Tibial artery (tissue), 4 donors: ENCODE data around the gene IFRD2.
A peak's percentile ranks its signal among the peaks of the same experiment; 100 is the strongest.

Experiments
- DNase-seq, 2 donors: peaks; one replicate each; pipeline ENCODE4 v3.0.0-alpha.2; 2019
- H3K27ac ChIP-seq, 2 donors: fragments of 200-600 bp; sonication (generic) in 1 of 2; 1 replicate in 1 of 2; 2 replicates in 1 of 2; pipeline ENCODE4 v1.5.1; 2018 to 2019; ENCODE audit warnings: mild to moderate bottlenecking in 1 of 2
- H3K27me3 ChIP-seq, 2 donors: fragments of 200-600 bp; sonication (generic) in 1 of 2; one replicate each; pipeline versions ENCODE4 v1.5.1 to v1.6.0; 2016 to 2019
- H3K36me3 ChIP-seq, 3 donors: fragments of 200-600 bp; sonication (generic) in 2 of 3; one replicate each; pipeline ENCODE4 v1.5.1; 2016 to 2019; ENCODE audit warnings: mild to moderate bottlenecking in 2 of 3
- H3K4me1 ChIP-seq, 4 donors: fragments of 200-600 bp; sonication (generic) in 2 of 4; 1 replicate in 3 of 4; 2 replicates in 1 of 4; pipeline ENCODE4 v1.5.1; 2016 to 2019
- H3K4me3 ChIP-seq, 2 donors: fragments of 200-600 bp; sonication (generic) in 1 of 2; 1 replicate in 1 of 2; 2 replicates in 1 of 2; pipeline ENCODE4 v1.5.1; 2018 to 2019; ENCODE audit warnings: mild to moderate bottlenecking in 2 of 2
- H3K9me3 ChIP-seq, 3 donors: fragments of 200-600 bp; sonication (generic) in 1 of 3; one replicate each; pipeline ENCODE4 v1.5.1; 2016 to 2019
- CTCF ChIP-seq, 2 experiments: fragments of 200-600 bp in 1 of 2; fragments of 450-650 bp in 1 of 2; IDR thresholded peaks; one replicate each; pipeline ENCODE4 v1.5.1; 2017 to 2019; ENCODE audit warnings: antibody characterized with exemption in 2 of 2, mild to moderate bottlenecking in 1 of 2, moderate library complexity in 1 of 2
- intact Hi-C: fragments of 100-400 bp; cut with DNase I; formaldehyde crosslinking; loops from one replicate; pipeline ENCODE4 v1.15.0; 2023; ENCODE audit warnings: low total_unique reads

Gene IFRD2

DNA sequence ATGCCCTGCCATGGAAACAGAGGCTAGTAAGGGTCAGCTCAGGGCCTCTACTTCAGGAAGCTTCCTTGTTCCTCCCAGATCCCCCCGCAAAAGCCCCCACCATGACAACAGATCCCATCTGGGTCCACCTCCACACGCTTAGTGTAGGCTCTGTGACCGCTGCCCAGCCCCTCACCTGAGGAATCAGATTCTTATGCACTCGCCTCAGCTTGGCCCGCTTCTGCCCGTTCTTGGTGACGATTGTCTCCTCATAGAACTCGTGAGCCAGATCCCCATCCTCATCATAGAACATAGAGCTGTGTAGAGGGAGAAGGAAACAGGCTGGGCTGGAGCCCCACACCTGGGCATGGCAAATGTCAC lies 33.9 kb upstream of the IFRD2 start:
- Histone ChIP-seq H3K27me3 (no peaks in the 10 kb centered on the region), H3K27ac (no peak overlapping the region), H3K4me1 (peaks cover 0 to 46% (median 26%) of the 10 kb centered on the region in 4 donors), H3K9me3 (no peaks in the 10 kb centered on the region), H3K4me3 (no peak overlapping the region), H3K36me3 (peaks cover 22 to 43% (median 36%) of the 10 kb centered on the region in 3 donors)
- no peak for TF ChIP-seq CTCF (IDR thresholded peaks at IDR 0.05)
- intact Hi-C loops: no loop called here
- DNase-seq: peak in 1 of 2 donors; percentile 65

GRCh38 chr3:50325497-50326181 lies 33.4 kb upstream of the IFRD2 start:
- no peaks in the 10 kb centered on the region for H3K9me3 ChIP-seq
- H3K27ac ChIP-seq: no peak overlapping the region
- H3K27me3 ChIP-seq: no peaks in the 10 kb centered on the region
- no peak overlapping the region for H3K4me3 ChIP-seq
- peaks cover 0 to 46% (median 26%) of the 10 kb centered on the region in 4 donors for H3K4me1 ChIP-seq
- H3K36me3 ChIP-seq: peaks cover 16 to 38% (median 31%) of the 10 kb centered on the region in 3 donors
- intact Hi-C loops: no loop called here
- peak in 1 of 2 donors; percentile 56 for DNase-seq
- TF ChIP-seq CTCF (IDR thresholded peaks at IDR 0.05): no peak

DNA sequence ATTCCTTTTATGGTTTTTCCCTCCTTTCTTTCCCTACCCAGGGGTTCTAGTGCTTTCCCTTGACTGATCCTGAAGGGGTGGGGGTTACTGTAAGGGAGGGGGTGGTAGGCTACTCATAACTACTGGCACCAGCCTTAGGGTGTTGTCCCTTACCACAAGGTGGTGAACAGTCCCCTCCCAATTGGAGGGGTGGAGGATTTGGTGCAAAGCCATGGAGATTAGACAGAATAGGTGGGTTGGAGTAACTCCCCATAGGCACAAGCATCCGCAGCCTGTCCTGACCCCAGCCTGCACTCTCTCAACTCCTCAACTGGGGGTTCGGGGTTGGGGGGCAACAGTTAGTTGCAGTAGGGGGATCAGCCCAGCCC lies 32.9 kb upstream of the IFRD2 start:
- no peak for TF ChIP-seq CTCF (IDR thresholded peaks at IDR 0.05)
- Histone ChIP-seq H3K9me3 (no peaks in the 10 kb centered on the region), H3K27me3 (no peaks in the 10 kb centered on the region), H3K4me1 (peaks cover 0 to 51% (median 31%) of the 10 kb centered on the region in 4 donors), H3K4me3 (no peak overlapping the region), H3K36me3 (peaks cover 11 to 33% (median 25%) of the 10 kb centered on the region in 3 donors), H3K27ac (no peak overlapping the region)
- no peak for DNase-seq
- intact Hi-C loops: no loop called here

DNA sequence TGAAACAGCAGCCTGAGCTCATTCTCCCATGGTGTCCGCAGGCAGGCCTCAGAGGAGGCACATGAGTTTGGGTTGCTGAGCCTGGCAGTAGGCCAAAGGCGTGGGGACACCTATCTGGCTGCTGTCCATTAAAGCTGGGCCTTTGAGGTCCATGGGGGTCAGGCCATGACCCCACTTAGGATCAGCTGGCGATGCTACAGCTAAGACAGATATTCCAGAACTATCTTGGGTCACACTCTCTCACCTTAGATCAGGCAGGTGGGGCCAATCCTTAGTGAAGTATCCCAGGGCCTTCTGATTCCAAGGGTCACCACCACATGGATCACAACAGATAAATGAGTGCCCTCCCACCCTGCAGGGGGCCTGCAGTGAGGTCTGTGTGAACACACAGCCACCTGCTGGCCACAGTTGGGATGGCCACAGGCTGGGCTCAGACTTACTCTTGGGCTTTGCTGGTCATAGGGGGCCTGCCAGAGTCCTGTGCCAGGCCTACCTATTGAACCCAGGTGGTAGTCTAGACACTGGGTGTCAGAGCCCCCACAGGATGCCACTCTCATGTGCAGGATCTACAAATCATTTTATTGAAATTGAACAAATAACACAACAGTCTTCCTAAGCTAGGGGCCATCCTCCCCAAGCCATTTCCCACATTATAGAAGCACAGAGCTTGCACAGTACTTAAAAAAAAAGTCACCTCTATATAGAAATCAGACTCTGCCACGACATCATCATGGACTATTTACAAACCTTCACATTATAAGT lies 32.3 kb upstream of the IFRD2 start:
- intact Hi-C loops: no loop called here

GRCh38 chr3:50323614-50324199 lies 31.5 kb upstream of the IFRD2 start:
- peak overlapping the region; percentile 26 to 33 for H3K27ac ChIP-seq
- intact Hi-C loops: no loop called here
- H3K4me3 ChIP-seq: no peak overlapping the region
- no peaks in the 10 kb centered on the region for H3K27me3 ChIP-seq
- peaks cover 0 to 63% (median 40%) of the 10 kb centered on the region in 4 donors for H3K4me1 ChIP-seq
- H3K9me3 ChIP-seq: no peaks in the 10 kb centered on the region
- peaks cover 7 to 26% (median 15%) of the 10 kb centered on the region in 3 donors for H3K36me3 ChIP-seq
- no peak for TF ChIP-seq CTCF (IDR thresholded peaks at IDR 0.05)
- peak in 1 of 2 donors; percentile 79 for DNase-seq

More for the DNA sequence above, 32.3 kb upstream of the IFRD2 start:
- Histone ChIP-seq H3K27ac (peak overlapping the region; percentile 26 to 33), H3K4me1 (peaks cover 0 to 56% (median 37%) of the 10 kb centered on the region in 4 donors), H3K9me3 (no peaks in the 10 kb centered on the region), H3K27me3 (no peaks in the 10 kb centered on the region), H3K36me3 (peaks cover 7 to 27% (median 20%) of the 10 kb centered on the region in 3 donors), H3K4me3 (no peak overlapping the region)
- TF ChIP-seq CTCF (IDR thresholded peaks at IDR 0.05): peak; percentile 68 to 70
- DNase-seq: peak; percentile 73
